ENCODE results near the gene GIT2.

DNA sequence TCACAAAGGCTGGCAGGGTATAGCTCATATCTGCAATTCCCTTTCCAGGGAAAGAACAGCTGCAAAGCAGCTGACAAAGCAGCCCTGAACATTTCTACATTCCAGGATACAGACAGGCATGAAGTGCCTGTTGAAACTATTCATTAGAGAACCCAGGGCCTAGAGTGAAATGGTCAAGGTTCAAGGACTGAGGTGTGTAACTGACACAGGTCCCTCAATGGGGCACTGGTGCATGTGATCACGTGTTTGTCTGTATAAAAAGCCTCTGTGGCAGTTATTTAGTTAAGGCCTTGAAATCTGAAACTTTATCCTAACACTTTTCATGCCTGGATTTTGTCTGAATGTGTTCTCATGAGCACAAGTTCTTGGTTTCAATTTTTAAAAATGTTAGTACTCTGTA, 47.1 kb downstream of the GIT2 start:
- TF ChIP-seq CTCF (IDR thresholded peaks at IDR 0.05), result no peak
- no peak for TF ChIP-seq POLR2A (IDR thresholded peaks at IDR 0.05)

All from adrenal gland (tissue), 5 donors.